NCI-H1436 (cell line): ENCODE data around the gene FALEC.

Source experiments
- DNase-seq: peaks from one replicate; lab custom pipeline; 2025; lab: John Stamatoyannopoulos, UW

The FALEC gene

DNA sequence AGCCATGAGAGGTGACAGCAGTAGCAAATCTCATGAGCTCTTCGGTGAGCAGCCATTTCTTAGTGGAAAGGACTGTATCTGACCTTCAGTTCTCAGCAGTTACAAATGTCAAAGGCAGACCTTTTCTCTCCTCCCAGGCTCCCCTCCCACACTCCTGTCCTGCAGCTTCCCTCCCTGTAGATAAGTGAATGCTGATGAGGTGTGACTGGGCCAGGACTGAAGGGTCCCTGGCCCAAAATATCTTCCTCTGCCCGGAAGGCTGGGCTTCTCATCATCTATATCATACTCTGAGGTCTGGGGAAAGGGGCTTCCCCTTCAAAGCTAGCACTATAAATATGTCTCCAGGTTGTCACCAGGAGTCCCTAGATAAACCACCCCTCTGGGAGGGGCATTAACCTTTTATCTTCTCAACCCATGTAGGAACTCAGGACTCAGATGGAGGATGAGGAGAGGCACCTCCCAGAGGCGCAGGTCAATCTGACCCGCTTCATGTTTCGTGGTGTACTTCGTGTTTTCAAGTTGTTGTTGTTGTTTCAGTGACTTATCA is 30.0 kb downstream of the FALEC start:
- no peak for DNase-seq

DNA sequence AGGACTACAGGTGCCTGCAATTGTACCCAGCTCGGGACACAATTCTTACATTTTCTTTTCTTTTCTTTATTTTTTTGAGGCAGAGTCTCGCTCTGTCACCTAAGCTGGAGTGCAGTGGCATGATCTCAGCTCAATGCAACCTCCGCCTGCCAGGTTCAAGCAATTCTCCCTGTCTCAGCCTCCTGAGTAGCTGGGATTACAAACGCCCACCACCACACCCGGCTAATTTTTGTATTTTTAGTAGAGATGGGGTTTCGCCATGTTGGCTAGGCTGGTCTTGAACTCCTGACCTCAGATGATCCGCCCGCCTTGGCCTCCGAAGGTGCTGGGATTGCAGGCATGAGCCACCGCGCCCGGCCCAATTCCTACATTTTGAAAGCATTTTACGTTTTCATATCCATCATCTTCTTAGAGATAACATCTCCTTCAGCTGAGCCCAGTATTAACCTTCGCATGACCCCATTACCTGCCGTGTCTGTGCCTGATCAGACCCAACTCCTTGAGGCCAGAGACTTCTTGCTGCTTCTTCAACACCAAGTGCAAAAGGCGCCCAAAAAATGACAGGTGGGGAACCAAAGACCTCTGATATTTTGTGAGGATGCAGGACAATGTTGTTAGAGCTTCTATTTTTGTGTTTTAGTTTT is 30.9 kb downstream of the FALEC start:
- DNase-seq, result no peak

DNA sequence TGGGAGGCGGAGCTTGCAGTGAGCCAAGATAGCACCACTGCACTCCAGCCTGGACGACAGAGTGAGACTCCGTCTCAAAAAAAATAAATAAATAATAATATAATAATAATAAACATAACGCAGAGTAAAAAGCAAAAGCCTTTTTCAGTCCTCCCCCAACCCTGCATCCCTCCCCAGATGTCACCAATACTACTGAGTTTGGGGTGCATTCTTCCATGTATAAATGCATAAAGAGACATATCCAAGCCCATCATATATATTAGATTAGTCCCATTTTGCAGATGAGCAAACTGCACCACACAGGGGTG is 32.7 kb downstream of the FALEC start:
- DNase-seq, result no peak

DNA sequence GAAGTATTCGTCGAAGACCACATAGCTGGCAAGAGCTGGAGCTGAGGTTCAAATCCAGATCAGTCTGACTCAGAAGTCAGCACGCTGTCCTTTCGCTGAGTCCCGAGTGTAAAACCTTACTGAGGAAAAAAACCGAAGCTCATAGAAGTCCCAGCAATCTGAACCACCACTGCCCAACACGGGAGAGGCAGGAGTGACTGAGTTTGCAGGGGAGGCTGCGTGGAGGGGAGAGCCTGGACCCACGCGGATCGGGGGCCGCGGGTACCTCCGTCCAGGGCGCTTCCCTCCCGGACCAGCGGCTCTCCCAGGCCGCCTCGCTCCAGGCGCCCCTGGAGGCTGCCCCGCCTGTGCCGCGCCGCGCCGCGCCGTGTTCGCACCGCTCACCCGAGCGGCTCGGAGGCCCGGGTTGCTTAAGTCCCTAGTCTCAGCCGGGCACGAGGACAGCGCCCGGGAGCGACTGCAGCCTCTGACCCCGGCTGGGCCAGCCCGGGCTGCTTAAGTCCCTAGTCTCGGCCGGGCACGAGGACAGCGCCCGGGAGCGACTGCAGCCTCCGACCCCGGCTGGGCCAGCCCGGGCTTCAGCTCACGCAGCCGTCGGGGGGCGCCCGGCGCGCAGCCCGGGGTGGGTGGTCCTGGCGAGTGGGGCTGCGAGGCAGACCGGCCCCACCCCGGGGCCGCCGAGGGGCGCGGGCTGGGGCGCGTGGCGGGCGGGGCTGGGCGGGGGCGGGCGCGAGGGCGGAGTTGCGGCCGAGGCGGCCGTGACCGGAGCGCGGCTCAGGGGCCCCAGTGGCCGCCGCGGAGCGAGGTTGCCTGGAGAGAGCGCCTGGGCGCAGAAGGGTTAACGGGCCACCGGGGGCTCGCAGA is 33.3 kb downstream of the FALEC start, which contains the start of gene ADAMTSL4:
TSS of gene ADAMTSL4 (plus strand) at position 777 of the 864 bp plus-strand sequence. CDS start 2,881 bp downstream, outside the sequence.
- no peak for DNase-seq

DNA sequence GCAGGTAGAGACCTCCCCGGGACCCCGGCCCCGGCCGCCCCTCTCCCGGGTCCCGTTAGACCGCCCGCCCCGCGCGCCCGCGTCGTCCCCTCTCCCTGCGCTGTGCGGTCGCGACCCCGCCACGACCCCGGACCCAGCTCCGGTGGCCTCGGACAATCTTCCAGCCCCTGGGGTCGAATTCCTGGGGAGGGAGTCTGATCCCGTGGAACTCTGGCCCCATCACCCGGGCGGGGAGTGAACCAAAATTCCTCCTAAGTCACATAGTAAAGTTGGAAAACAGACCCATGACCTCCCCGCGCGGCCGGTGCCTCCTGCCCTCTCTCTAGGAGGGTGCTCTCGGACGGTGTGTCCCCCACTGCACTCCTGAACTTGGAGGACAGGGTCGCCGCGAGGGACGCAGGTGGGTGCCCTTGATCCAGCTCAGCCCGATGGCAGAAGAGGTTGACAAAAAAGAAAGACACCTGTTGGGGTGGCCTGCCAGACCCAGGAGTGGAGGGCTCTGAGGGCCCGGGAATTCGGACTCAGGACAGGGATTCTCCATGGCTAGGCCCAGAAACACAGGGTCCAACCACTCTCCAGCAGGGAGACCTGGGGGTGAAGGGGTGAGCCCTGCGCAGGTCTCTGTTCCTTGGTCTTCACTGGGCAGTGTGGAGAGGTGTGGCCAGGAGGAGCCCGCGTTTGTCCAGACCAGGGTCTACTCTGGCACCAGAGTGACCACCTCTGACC is 34.1 kb downstream of the FALEC start:
- no peak for DNase-seq

DNA sequence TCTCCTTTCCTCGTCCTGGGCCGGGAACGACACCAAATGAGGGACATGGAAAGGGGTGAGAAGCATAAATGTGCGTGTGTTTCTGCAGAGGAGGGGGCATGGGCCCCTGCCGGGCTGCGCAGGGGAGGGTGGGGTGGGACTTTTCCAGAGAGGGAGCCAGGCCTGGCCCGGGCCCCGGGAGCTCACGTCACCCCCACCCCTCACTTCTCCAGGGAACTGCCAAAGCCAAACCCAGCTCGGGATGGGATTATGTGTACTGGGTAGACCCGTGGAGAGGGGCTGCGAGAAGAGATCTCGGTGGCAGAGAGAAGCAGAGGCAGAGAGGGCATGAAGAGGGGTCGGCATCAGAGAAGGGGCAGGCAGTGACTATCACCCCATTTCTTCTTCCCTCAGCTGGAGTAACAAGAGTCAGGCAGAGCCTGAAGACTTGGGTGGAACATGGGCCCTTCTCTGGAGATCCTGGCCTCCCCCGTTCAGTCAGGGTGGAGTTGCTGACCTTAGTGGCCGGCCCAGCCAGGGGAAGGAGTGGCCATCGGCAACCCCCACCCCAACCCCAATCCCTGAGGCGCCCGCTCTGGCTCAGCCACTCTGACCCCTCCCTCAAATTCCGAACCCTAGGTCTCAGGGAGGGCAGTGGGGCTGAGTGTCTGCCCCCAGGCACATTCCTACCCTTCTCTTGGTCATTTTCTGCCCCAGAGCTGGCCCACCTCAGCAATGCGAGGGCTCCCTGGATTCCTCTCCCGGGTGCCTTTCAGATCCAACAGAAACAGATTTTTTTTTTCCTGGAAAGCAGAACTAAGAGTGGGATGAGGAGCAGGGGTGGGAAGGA is 34.9 kb downstream of the FALEC start:
- DNase-seq, result no peak

DNA sequence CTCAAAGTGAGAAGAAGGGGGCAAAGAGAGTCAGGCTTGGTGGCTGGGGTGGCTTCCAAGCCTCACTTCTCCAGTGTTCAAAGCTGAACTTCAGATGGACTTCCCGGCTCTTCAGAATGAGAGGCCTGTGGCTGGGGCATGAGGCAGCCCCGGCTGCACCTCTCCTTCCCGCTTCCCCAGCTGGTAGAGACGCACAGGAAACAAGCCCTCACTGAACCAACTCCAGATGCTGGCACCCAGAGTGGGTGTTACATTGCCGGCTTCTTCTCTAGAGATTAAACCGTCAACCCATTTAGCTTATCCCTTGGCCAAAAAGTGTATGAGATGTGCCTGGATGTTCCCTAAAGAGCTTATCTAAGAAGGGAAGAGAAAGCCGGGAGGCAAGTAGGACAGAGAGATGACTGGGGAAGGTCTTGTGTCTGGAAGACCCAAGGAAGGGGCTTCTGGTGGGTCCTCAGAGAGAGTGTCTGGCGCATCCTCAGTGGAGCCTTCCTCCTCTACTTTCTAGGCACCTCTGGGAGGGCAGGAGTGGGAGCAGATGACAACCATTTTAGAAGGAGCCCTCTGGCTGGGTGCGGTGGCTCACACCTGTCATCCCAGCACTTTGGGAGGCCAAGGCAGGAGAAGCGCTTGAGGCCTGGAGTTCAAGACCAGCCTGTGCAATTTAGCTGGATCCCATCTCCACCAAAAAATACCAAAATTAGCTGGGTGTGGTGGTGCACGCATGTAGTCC is 35.7 kb downstream of the FALEC start:
- no peak for DNase-seq

DNA sequence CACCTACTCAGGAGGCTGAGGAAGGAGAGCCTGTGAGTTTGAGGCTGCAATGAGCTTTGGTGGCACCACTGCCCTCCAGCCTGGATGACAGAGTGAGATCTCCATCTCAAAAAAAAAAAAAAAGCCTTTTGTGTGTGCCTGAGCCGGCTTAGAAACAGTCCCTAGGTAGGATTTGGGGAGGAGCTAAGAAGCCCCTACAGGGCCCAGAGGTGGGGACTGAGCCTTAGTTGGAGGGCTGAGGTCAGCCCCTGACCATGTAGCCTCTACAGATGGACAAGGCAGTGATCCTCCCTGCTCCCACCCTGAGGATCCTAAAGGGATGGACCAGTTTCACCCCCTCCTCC is 36.2 kb downstream of the FALEC start:
- DNase-seq, result no peak

DNA sequence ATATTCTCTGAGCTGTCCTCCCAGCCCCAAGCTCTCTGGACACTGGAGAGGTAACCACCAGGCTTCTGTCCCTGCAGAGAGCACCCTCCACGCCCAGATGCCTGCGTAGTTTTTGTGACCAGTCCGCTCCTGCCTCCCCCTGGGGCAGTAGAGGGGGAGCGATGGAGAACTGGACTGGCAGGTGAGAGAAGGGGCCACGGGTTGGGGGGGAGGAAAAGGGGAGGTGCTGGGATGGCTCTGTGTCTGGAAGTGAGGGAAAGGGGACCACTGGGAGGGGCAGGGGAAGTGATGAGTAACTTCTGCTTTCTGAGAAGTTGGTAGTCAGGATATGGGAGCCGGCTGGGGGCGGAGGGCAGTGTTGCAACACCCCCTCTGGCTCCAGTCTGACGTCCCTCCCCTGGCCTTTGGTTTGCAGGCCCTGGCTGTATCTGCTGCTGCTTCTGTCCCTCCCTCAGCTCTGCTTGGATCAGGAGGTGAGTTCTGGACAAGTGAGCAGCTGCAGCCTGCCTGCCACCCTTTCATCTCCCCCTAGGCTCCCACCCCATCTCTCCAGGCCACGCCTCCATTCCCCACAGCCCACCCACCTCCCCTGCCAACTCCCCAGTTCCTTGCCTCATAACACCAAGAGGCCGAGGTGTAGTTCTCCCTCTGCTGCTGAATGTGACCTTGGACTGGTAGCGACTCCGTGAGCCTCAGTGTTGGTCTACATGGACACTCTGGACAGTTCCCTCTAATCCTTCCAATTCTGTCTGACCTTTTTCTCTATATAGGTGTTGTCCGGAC is 36.8 kb downstream of the FALEC start:
- no peak for DNase-seq

DNA sequence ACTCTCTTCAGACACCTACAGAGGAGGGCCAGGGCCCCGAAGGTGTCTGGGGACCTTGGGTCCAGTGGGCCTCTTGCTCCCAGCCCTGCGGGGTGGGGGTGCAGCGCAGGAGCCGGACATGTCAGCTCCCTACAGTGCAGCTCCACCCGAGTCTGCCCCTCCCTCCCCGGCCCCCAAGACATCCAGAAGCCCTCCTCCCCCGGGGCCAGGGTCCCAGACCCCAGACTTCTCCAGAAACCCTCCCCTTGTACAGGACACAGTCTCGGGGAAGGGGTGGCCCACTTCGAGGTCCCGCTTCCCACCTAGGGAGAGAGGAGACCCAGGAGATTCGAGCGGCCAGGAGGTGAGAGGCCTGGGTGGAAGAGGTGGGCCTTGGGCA is 37.3 kb downstream of the FALEC start:
- DNase-seq, result no peak

DNA sequence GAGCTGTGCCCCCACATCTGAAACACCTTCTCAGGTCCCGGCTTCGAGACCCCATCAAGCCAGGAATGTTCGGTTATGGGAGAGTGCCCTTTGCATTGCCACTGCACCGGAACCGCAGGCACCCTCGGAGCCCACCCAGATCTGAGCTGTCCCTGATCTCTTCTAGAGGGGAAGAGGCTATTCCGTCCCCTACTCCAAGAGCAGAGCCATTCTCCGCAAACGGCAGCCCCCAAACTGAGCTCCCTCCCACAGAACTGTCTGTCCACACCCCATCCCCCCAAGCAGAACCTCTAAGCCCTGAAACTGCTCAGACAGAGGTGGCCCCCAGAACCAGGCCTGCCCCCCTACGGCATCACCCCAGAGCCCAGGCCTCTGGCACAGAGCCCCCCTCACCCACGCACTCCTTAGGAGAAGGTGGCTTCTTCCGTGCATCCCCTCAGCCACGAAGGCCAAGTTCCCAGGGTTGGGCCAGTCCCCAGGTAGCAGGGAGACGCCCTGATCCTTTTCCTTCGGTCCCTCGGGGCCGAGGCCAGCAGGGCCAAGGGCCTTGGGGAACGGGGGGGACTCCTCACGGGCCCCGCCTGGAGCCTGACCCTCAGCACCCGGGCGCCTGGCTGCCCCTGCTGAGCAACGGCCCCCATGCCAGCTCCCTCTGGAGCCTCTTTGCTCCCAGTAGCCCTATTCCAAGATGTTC is 38.0 kb downstream of the FALEC start:
- no peak for DNase-seq

DNA sequence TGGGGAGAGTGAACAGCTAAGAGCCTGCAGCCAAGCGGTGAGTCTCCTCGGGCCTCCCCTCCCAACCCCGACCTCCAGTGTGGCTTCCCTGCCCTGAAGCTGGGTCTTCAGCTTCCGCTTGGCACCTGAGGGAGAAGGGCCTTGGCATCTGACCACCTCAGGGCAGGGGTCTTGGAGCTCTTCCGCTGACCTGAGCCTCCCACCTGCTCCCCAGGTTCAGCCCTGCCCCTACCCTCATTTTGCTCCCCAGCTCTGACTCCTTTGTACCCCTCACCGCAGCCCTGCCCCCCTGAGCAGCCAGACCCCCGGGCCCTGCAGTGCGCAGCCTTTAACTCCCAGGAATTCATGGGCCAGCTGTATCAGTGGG is 38.5 kb downstream of the FALEC start:
- DNase-seq, result no peak

DNA sequence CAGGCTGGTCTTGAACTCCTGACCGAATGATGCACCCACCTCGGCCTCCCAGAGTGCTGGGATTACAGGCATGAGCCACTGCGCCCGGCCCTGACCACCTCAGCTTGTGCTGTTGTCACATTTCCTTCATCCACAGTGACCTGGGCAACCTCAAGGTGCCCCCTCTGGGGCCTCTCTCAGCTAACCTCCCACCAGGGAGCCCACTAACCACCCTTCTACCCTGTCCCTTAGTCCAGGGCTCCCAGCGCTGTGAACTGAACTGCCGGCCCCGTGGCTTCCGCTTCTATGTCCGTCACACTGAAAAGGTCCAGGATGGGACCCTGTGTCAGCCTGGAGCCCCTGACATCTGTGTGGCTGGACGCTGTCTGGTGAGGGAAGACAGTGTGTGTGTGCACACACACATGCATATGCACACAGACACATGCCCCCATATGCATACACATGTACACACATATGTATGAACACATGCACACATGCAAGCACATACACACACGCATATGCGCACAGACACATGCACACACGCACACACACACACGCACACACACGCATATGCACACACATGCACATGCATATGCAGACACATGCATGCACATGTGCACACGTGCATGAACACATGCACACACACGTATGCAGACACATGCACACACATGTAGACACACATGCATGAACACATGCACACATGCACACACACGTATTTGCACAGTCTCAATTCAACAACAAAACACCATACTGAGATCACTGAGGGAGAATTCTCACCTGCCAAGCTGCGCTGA is 39.8 kb downstream of the FALEC start:
- DNase-seq, result no peak

DNA sequence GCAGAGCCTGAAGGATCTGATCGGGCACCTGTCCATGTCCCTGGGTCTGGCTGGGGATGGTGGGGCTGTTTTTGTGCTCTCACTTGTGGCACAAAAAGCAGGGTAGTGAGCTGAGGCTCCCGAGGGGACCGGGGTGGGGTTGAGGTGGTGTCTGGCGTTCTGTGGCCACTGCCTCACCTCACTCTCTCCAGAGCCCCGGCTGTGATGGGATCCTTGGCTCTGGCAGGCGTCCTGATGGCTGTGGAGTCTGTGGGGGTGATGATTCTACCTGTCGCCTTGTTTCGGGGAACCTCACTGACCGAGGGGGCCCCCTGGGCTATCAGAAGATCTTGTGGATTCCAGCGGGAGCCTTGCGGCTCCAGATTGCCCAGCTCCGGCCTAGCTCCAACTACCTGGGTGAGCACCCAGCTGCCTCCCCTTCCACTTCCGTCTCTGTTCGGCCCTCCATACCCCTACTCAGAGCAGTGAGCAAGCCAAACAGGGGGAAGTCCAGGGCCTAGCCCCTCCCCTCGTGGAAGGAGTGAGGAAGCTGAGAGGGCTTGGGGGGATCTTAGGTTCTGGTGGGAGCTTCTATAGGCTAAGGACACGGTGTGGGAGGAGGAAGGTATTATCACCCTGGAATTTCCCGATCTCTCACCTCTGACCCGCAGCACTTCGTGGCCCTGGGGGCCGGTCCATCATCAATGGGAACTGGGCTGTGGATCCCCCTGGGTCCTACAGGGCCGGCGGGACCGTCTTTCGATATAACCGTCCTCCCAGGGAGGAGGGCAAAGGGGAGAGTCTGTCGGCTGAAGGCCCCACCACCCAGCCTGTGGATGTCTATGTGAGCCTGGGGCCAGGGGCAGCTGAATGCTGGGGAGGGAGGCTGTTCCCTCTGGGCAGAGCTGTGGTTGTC is 40.7 kb downstream of the FALEC start:
- DNase-seq, result no peak

DNA sequence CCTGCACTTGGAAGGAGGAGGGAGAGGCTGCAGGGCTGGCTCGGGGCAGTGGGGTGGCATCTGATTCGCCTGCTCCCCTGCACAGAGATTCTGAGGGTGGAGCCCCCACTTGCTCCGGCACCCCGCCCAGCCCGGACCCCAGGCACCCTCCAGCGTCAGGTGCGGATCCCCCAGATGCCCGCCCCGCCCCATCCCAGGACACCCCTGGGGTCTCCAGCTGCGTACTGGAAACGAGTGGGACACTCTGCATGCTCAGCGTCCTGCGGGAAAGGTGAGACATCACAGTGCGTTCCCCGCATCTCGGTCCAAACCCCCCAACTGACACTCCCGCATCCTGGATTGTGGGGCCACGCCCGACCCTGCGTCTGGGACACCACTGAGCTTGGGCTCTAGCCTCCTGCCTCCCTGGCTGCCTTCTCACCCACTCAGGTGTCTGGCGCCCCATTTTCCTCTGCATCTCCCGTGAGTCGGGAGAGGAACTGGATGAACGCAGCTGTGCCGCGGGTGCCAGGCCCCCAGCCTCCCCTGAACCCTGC is 41.6 kb downstream of the FALEC start:
- no peak for DNase-seq

DNA sequence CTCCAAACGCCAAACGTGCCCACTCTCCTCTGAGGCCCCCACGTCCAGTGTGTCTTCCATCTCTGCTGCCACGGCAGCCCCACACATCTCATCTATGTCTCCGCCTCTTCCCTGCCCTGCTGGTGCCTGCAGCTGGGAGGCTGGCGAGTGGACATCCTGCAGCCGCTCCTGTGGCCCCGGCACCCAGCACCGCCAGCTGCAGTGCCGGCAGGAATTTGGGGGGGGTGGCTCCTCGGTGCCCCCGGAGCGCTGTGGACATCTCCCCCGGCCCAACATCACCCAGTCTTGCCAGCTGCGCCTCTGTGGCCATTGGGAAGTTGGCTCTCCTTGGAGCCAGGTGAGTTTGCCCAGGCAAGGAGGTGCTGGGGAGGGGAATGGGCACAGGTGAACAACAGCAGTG is 42.3 kb downstream of the FALEC start:
- no peak for DNase-seq

DNA sequence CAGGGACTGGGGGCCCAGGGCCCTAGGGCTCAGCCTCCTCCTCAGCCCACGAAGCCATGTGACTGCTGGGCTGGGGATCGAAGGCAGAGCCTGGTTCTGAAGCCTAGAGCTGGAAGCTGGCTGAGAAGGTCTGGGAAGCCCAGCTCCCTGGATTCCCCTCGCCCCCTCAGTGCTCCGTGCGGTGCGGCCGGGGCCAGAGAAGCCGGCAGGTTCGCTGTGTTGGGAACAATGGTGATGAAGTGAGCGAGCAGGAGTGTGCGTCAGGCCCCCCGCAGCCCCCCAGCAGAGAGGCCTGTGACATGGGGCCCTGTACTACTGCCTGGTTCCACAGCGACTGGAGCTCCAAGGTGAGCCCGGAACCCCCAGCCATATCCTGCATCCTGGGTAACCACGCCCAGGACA is 42.8 kb downstream of the FALEC start:
- DNase-seq, result no peak
